Right cardiac atrium (tissue), 5 donors: Measurements from ENCODE around the gene ZRANB3. TPM values are rescaled to one million over a fixed set of nuclear protein-coding genes. Genes with fewer than 3 reads are reported as not detected.
"Not testable (repeated sequence)": the region's sequence is repeated elsewhere in the genome, so short reads cannot be mapped to it uniquely, and the experiment has no call there.

Experiments used
- ATAC-seq, 2 donors: fragments of 200-7000 bp; cut with Tn5 transposase; one replicate each; pipeline versions ENCODE4 v1.8.0 to v1.9.1; 2020; ENCODE audit warnings: moderate library complexity in 2 of 2, mild to moderate bottlenecking in 1 of 2
- DNase-seq, 3 donors: peaks; one replicate each; pipeline ENCODE4 v3.0.0-alpha.2; 2020
- H3K27ac ChIP-seq: one replicate; pipeline ENCODE4 v1.5.1; 2013; ENCODE audit warnings: mild to moderate bottlenecking, low read length, control low read depth, moderate library complexity
- H3K27me3 ChIP-seq: one replicate; pipeline ENCODE4 v1.6.1; 2013; ENCODE audit not compliant: control insufficient read depth, insufficient read depth
- H3K4me1 ChIP-seq: one replicate; pipeline ENCODE4 v1.6.1; 2013; ENCODE audit warnings: low read length; ENCODE audit not compliant: control insufficient read depth, insufficient read depth
- H3K4me3 ChIP-seq: one replicate; pipeline ENCODE4 v1.5.1; 2013; ENCODE audit warnings: low read length, control low read depth
- H3K9me3 ChIP-seq: one replicate; pipeline ENCODE4 v1.6.1; 2013; ENCODE audit warnings: low read length; ENCODE audit not compliant: control insufficient read depth
- WGBS: extraction: QIAGEN DNeasy Blood & Tissue Kit; methylation state at CpG from one replicate; pipeline ENCODE4 v1.1.7; 2013; 5-methylcytosine and 5-hydroxymethylcytosine counted together
- intact Hi-C, 4 donors: fragments of 100-400 bp; cut with DNase I; formaldehyde crosslinking; loops; one replicate each; pipeline versions ENCODE4 v1.11.0 to v1.14.0; 2022 to 2023
- polyA plus RNA-seq: library from polyadenylated mRNA; stranded (reverse); fragments of 200-250 nt; gene quantifications from one replicate; pipeline ENCODE4 v1.2.3, GENCODE V29; 2013
- total RNA-seq, 4 donors: library from RNA; stranded (reverse); fragmentation: NEBNext Ultra II Directional; extraction: Animal tissue kit (Norgen Biotek cat#: 25700); gene quantifications; one replicate each; pipeline ENCODE4 v1.2.1, GENCODE V29; 2021
- donor health status: healthy with polysubstance abuse.
- donor health status: DM: no; HTN: yes; CAD: no.
- donor health status: DM: no; HTN: no; CAD: no.
- donor health status: DM: no; HTN: yes; CAD: no; lungs with severe emphysema.
- donor health status: DM: yes; HTN: yes; CAD: no.

The ZRANB3 gene
- total and polyA plus RNA-seq, 5 donors, result 0.88 to 4.1 (median 2.6) TPM

GRCh38 chr2:135096665-135097446, 434.2 kb downstream of the ZRANB3 start:
- Histone ChIP-seq H3K27ac (no peak overlapping the region), H3K4me1 (no peaks in the 10 kb centered on the region), H3K4me3 (no peak overlapping the region), H3K27me3 (no peaks in the 10 kb centered on the region), H3K9me3 (no peaks in the 10 kb centered on the region)
- ATAC-seq, result no peak
- intact Hi-C loops, result no loop called here
- DNase-seq, result no peak
- WGBS, result 75% methylated on average over 4 of the region's 4 CpGs

DNA sequence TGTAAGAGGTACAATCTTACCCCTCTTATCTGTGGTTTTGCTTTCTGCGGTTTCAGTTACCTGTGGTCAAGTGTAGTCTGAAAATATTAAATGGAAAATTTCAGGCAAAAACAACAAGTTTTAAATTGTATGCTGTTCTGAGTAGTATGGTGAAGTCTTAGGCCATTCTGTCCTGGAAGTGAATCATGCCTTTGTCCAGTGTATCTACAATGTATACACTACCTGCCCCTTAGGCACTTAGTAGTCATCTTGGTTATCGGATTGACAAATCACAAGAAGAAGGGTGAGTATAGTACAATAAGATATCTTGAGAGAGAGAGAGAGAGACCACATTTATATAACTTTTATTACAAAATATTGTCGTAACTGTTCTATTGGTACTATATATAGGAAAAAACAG, 435.4 kb downstream of the ZRANB3 start:
- H3K27me3 ChIP-seq, result no peaks in the 10 kb centered on the region
- no peak for ATAC-seq
- no peak overlapping the region for H3K4me3 ChIP-seq
- H3K9me3 ChIP-seq, result no peaks in the 10 kb centered on the region
- DNase-seq, result no peak
- WGBS, result 98% methylated on average over 3 of the region's 3 CpGs
- H3K27ac ChIP-seq, result no peak overlapping the region
- intact Hi-C loops, result no loop called here
- no peaks in the 10 kb centered on the region for H3K4me1 ChIP-seq

GRCh38 chr2:135094508-135094907, 436.5 kb downstream of the ZRANB3 start:
- no peak for ATAC-seq
- WGBS, result 74% methylated on average over 2 of the region's 2 CpGs

GRCh38 chr2:135093670-135094330, 437.2 kb downstream of the ZRANB3 start:
- H3K27me3 ChIP-seq, result no peaks in the 10 kb centered on the region

More at GRCh38 chr2:135094508-135094907, 436.5 kb downstream of the ZRANB3 start:
- no peaks in the 10 kb centered on the region for H3K27me3 ChIP-seq
- DNase-seq, result no peak
- no peaks in the 10 kb centered on the region for H3K4me1 ChIP-seq
- H3K4me3 ChIP-seq, result no peak overlapping the region
- intact Hi-C loops, result no loop called here
- no peak overlapping the region for H3K27ac ChIP-seq
- peaks cover 1% of the 10 kb centered on the region for H3K9me3 ChIP-seq

GRCh38 chr2:135093193-135093592, 437.8 kb downstream of the ZRANB3 start:
- ATAC-seq (no peak), DNase-seq (no peak)
- H3K4me3 ChIP-seq, result no peak overlapping the region
- H3K9me3 ChIP-seq, result peaks cover 1% of the 10 kb centered on the region
- no peaks in the 10 kb centered on the region for H3K27me3 ChIP-seq
- intact Hi-C loops, result no loop called here
- H3K4me1 ChIP-seq, result no peaks in the 10 kb centered on the region
- H3K27ac ChIP-seq, result no peak overlapping the region

More at GRCh38 chr2:135093670-135094330, 437.2 kb downstream of the ZRANB3 start:
- Histone ChIP-seq H3K9me3 (peaks cover 1% of the 10 kb centered on the region), H3K27ac (no peak overlapping the region), H3K4me3 (no peak overlapping the region), H3K4me1 (no peaks in the 10 kb centered on the region)
- intact Hi-C loops, result no loop called here
- ATAC-seq, result no peak
- no peak for DNase-seq
- WGBS, result 97% methylated on average over 3 of the region's 3 CpGs

GRCh38 chr2:135091681-135092080, 439.3 kb downstream of the ZRANB3 start:
- DNase-seq (no peak), ATAC-seq (no peak)
- 95% methylated on average over 1 of the region's 1 CpG for WGBS
- intact Hi-C loops, result no loop called here
- Histone ChIP-seq H3K9me3 (peaks cover 1% of the 10 kb centered on the region), H3K4me3 (no peak overlapping the region), H3K27me3 (no peaks in the 10 kb centered on the region), H3K27ac (no peak overlapping the region), H3K4me1 (no peaks in the 10 kb centered on the region)

GRCh38 chr2:135089597-135089996, 441.4 kb downstream of the ZRANB3 start:
- H3K27me3 ChIP-seq, H3K27ac ChIP-seq, intact Hi-C loops, ATAC-seq, H3K4me3 ChIP-seq, H3K9me3 ChIP-seq, H3K4me1 ChIP-seq, DNase-seq: not testable (repeated sequence)
- WGBS, result 98% methylated on average over 4 of the region's 4 CpGs

Other genes with a start within 250 kb of the ZRANB3 start
- 10 to 100 TPM; 19.1 to 23.1 (median 20.8) TPM for gene R3HDM1, start 266 bp upstream of the ZRANB3 start, total RNA-seq
- gene R3HDM1, start 266 bp upstream of the ZRANB3 start, polyA plus RNA-seq, result 8.2 TPM
- 10 to 100 TPM; 57.0 to 82.7 (median 59.9) TPM for gene UBXN4, start 210.6 kb upstream of the ZRANB3 start, total RNA-seq
- gene UBXN4, start 210.6 kb upstream of the ZRANB3 start, polyA plus RNA-seq, result 38.6 TPM